ENCODE data around the gene CLCN4.

- TF ChIP-seq EP300 (IDR thresholded peaks at IDR 0.05) (no peak), CTCF (IDR thresholded peaks at IDR 0.05) (no peak)
These were observed 27.0 kb downstream of the CLCN4 start for GRCh38 chrX:10183760-10184159.

All from suprapubic skin (tissue), 3 donors.